Measurements from ENCODE around the gene MZB1. TPM values are rescaled to one million over a fixed set of nuclear protein-coding genes. Genes with fewer than 3 reads are reported as not detected.

MZB1 gene
- total RNA-seq, 6 donors from 2014 or later: 1.5 to 30.7 (median 15.5) TPM

GRCh38 chr5:139344177-139344576, 45.5 kb downstream of the MZB1 start:
- DNase-seq: no peak
- Histone ChIP-seq H3K27ac (no peak overlapping the region), H3K9me3 (no peaks in the 10 kb centered on the region), H3K27me3 (no peaks in the 10 kb centered on the region), H3K36me3 (peaks cover 0 to 7% (median 0%) of the 10 kb centered on the region in 4 donors), H3K4me1 (peaks cover 27 to 52% (median 38%) of the 10 kb centered on the region in 4 donors), H3K4me3 (no peak overlapping the region)
- ATAC-seq (ENCODE audit: low FRiP score in 2 of 2): no peak
- 72 to 90% methylated on average over 2 of the region's 2 CpGs for WGBS, 2 donors
- TF ChIP-seq CTCF (IDR thresholded peaks at IDR 0.05) (no peak), POLR2A (IDR thresholded peaks at IDR 0.05) (no peak), EP300 (IDR thresholded peaks at IDR 0.05) (no peak), POLR2AphosphoS5 (IDR thresholded peaks at IDR 0.05) (no peak)

DNA sequence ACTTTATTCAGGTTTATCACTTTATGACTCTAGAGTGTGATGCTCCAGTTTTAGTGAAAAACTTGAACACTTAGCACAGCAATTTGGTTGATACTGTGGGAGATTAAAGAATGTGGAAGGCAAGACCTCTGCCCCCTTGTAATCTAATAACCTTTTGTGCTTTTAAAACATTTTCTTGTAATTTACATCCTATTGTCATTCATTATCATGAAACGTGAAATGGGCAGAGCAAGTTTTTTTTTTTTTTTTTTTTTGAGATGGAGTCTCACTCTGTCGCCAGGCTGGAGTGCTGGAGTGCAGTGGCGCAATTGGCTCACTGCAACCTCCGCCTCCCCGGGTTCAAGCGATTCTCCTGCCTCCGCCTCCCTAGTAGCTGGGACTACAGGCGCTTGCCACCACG, 46.2 kb downstream of the MZB1 start:
- Histone ChIP-seq H3K4me3 (peak overlapping the region in 3 of 4 donors; percentile 71 to 89 (median 88)), H3K27ac (no peak overlapping the region), H3K27me3 (no peaks in the 10 kb centered on the region), H3K4me1 (peaks cover 27 to 45% (median 36%) of the 10 kb centered on the region in 4 donors), H3K9me3 (no peaks in the 10 kb centered on the region), H3K36me3 (peaks cover 0 to 7% (median 0%) of the 10 kb centered on the region in 4 donors)
- ATAC-seq (ENCODE audit: low FRiP score in 2 of 2) (no peak), DNase-seq (no peak)
- no peak for TF ChIP-seq CTCF (IDR thresholded peaks at IDR 0.05)
- WGBS, 2 donors: 84 to 86% methylated on average over 9 of the region's 9 CpGs

- no peaks in the 10 kb centered on the region for H3K27me3 ChIP-seq
- peak in 1 of 2 donors; percentile 93 for DNase-seq
- TF ChIP-seq CTCF (IDR thresholded peaks at IDR 0.05) (no peak), POLR2A (IDR thresholded peaks at IDR 0.05) (no peak), EP300 (IDR thresholded peaks at IDR 0.05) (no peak), POLR2AphosphoS5 (IDR thresholded peaks at IDR 0.05) (no peak)
- peak overlapping the region; percentile 98 to 99 (median 98) for H3K27ac ChIP-seq
- peaks cover 27 to 38% (median 34%) of the 10 kb centered on the region in 4 donors for H3K4me1 ChIP-seq
- peak overlapping the region; percentile 71 to 89 (median 82) for H3K4me3 ChIP-seq
- peaks cover 0 to 7% (median 0%) of the 10 kb centered on the region in 4 donors for H3K36me3 ChIP-seq
- 1% methylated on average over 12 to 16 of the region's 16 CpGs for WGBS, 2 donors
- no peak for ATAC-seq (ENCODE audit: low FRiP score in 2 of 2)
- no peaks in the 10 kb centered on the region for H3K9me3 ChIP-seq
These were observed 47.3 kb downstream of the MZB1 start for GRCh38 chr5:139342423-139342723.

GRCh38 chr5:139341689-139342422, 47.9 kb downstream of the MZB1 start, which contains the start of gene PAIP2:
Gene PAIP2 (plus strand): TSS chr5:139341854. CDS start chr5:139363785, 21,931 bp downstream.
- Histone ChIP-seq H3K4me1 (peaks cover 27 to 38% (median 34%) of the 10 kb centered on the region in 4 donors), H3K9me3 (no peaks in the 10 kb centered on the region), H3K27ac (peak within 1 kb of the TSS; percentile 98 to 99 (median 98)), H3K27me3 (no peaks in the 10 kb centered on the region), H3K4me3 (peak within 1 kb of the TSS; percentile 71 to 89 (median 82)), H3K36me3 (peaks cover 0 to 7% (median 0%) of the 10 kb centered on the region in 4 donors)
- TF ChIP-seq CTCF (IDR thresholded peaks at IDR 0.05) (peak; percentile 69 to 93 (median 84)), POLR2A (IDR thresholded peaks at IDR 0.05) (peak; percentile 62 to 98 (median 95)), EP300 (IDR thresholded peaks at IDR 0.05) (no peak), POLR2AphosphoS5 (IDR thresholded peaks at IDR 0.05) (peak; percentile 97 to 99)
- WGBS, 2 donors: 0 to 1% methylated on average over 33 to 65 of the region's 66 CpGs
- peak; percentile 98 to 99 for DNase-seq
- peak; percentile 98 to 99 for ATAC-seq (ENCODE audit: low FRiP score in 2 of 2)
